ENCODE measurements around the gene APEH. TPM values are rescaled to one million over a fixed set of nuclear protein-coding genes. Genes with fewer than 3 reads are reported as not detected.

Gene APEH
- total and polyA plus RNA-seq, 2 of the 13 experiments (the other 11 are each of a cell fraction or from before 2014, with no cell fraction given), result 116 to 130 TPM

DNA sequence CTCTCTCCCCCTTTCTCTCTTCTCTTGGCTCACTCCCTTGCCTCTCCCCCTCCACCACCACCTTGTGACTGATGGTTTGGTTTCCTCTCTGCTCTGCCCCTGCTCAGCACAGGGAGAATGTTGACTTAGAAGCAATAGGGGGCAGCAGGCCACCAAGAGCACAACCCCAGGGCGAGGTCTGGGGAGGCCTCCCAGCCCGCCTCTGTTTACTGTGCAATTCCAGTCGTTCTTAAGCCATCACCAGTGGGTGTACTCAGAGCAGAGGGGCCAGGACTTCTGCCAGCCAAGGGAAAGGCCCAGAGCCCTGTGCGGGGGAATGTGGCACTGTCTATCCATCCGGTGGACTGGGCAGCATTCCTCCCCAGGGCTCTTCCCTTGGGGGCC lies 5.7 kb upstream of the APEH start:
- FAIRE-seq (peak; percentile 82), DNase-seq (ENCODE audit: low spot score) (peak; percentile 76), ATAC-seq (peak; percentile 56)
- BruUV-seq (replicated peaks), result no TSS peak
- no peaks in the 10 kb centered on the region for H4K20me1 ChIP-seq (ENCODE audit: insufficient read depth, low read length)
- H3K4me3 ChIP-seq (replicated peaks in 1 of 3; ENCODE audit: insufficient read depth in 1 of 3, low read depth in 2 of 3, low read length in 3 of 3), result no peak overlapping the region
- no peaks in the 10 kb centered on the region for H3K36me3 ChIP-seq (replicated peaks in 1 of 2; ENCODE audit: control insufficient read depth in 1 of 2, insufficient read depth in 2 of 2, low read length in 2 of 2)
- H3K27me3 ChIP-seq (ENCODE audit: control insufficient read depth in 1 of 2, insufficient read depth in 2 of 2, low read length in 2 of 2), result no peaks in the 10 kb centered on the region
- ChIA-PET CTCF (ENCODE audit: low intra/inter-chr PET ratio, low total read pairs) (no interaction called here), POLR2A (interaction anchor here (2.0 kb wide), 1 partner anchor 129 kb away, joined by 28 read pairs; no protein-coding TSS in a partner anchor)
- peaks cover 92% of the 10 kb centered on the region for H3K4me1 ChIP-seq (ENCODE audit: insufficient read depth, low read length)
- 0% methylated on average over 5 of the region's 5 CpGs for WGBS (ENCODE audit: low lambda C conversion rate)
- H3K27ac ChIP-seq (ENCODE audit: extremely low read length, insufficient read depth, low read length), result peak overlapping the region; percentile 80
- no peak overlapping the region for H2AFZ ChIP-seq (ENCODE audit: low read length)
- in situ Hi-C loops (cut with HindIII; ENCODE audit: extremely low pct_ligation_motif_present, low pct_unique_long_range_greater_than_20kb) (no loop called here), intact Hi-C loops (cut with micrococcal nuclease; ENCODE audit: unreplicated experiment) (loop anchor here (5.0 kb wide), 1 partner anchor 81 kb away; no protein-coding TSS in a partner anchor)
- H3K9ac ChIP-seq (ENCODE audit: insufficient read depth, low read depth, low read length), result no peak overlapping the region
- no peaks in the 10 kb centered on the region for H3K79me2 ChIP-seq (ENCODE audit: insufficient read depth, low read length)
- H3K4me2 ChIP-seq (ENCODE audit: low read depth, low read length), result peak overlapping the region; percentile 27
- H3K9me3 ChIP-seq (ENCODE audit: low read length), result no peaks in the 10 kb centered on the region
- TF ChIP-seq MYNN (CRISPR knock-in tag; IDR thresholded peaks at IDR 0.05; ENCODE audit: low read depth) (no peak), FLYWCH1 (CRISPR knock-in tag; IDR thresholded peaks at IDR 0.05) (no peak), KDM5B (CRISPR knock-in tag; IDR thresholded peaks at IDR 0.05; ENCODE audit: borderline replicate concordance) (peak; percentile 41; the same call in 1 of the 2 replicates), ZMAT3 (CRISPR knock-in tag; conservative IDR thresholded peaks at IDR 0.05) (0 out of 2 replicates have a peak, but pooled peaks have one; percentile 42), ZNF546 (CRISPR knock-in tag; conservative IDR thresholded peaks at IDR 0.05) (no peak), NFE2 (CRISPR knock-in tag; IDR thresholded peaks at IDR 0.05) (no peak), MIXL1 (CRISPR knock-in tag; IDR thresholded peaks at IDR 0.05) (0 out of 2 replicates have a peak, but pooled peaks have one; percentile 71), ZNF24 (IDR thresholded peaks at IDR 0.05) (no peak), ZNF660 (CRISPR knock-in tag; IDR thresholded peaks at IDR 0.05; ENCODE audit: borderline replicate concordance, low read depth) (no peak), ZNF790 (CRISPR knock-in tag; IDR thresholded peaks at IDR 0.05; ENCODE audit: borderline replicate concordance) (no peak), ZNF441 (CRISPR knock-in tag; IDR thresholded peaks at IDR 0.05; ENCODE audit: borderline replicate concordance) (0 out of 2 replicates have a peak, but pooled peaks have one; percentile 29), ZNF136 (CRISPR knock-in tag; IDR thresholded peaks at IDR 0.05; ENCODE audit: low read depth) (no peak), HNRNPL (IDR thresholded peaks at IDR 0.05; ENCODE audit: low read depth, low read length) (no peak), FOSL1 (CRISPR knock-in tag; IDR thresholded peaks at IDR 0.05; ENCODE audit: borderline replicate concordance) (no peak), ZBTB7B (CRISPR knock-in tag; IDR thresholded peaks at IDR 0.05) (peak; percentile 91)
- TF ChIP-seq, protein P1, sequence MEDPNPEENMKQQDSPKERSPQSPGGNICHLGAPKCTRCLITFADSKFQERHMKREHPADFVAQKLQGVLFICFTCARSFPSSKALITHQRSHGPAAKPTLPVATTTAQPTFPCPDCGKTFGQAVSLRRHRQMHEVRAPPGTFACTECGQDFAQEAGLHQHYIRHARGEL (CRISPR knock-in tag; IDR thresholded peaks at IDR 0.05), result no peak
- TF ChIP-seq, protein P2, sequence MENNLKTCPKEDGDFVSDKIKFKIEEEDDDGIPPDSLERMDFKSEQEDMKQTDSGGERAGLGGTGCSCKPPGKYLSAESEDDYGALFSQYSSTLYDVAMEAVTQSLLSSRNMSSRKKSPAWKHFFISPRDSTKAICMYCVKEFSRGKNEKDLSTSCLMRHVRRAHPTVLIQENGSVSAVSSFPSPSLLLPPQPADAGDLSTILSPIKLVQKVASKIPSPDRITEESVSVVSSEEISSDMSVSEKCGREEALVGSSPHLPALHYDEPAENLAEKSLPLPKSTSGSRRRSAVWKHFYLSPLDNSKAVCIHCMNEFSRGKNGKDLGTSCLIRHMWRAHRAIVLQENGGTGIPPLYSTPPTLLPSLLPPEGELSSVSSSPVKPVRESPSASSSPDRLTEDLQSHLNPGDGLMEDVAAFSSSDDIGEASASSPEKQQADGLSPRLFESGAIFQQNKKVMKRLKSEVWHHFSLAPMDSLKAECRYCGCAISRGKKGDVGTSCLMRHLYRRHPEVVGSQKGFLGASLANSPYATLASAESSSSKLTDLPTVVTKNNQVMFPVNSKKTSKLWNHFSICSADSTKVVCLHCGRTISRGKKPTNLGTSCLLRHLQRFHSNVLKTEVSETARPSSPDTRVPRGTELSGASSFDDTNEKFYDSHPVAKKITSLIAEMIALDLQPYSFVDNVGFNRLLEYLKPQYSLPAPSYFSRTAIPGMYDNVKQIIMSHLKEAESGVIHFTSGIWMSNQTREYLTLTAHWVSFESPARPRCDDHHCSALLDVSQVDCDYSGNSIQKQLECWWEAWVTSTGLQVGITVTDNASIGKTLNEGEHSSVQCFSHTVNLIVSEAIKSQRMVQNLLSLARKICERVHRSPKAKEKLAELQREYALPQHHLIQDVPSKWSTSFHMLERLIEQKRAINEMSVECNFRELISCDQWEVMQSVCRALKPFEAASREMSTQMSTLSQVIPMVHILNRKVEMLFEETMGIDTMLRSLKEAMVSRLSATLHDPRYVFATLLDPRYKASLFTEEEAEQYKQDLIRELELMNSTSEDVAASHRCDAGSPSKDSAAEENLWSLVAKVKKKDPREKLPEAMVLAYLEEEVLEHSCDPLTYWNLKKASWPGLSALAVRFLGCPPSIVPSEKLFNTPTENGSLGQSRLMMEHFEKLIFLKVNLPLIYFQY (CRISPR knock-in tag; IDR thresholded peaks at IDR 0.05; ENCODE audit: borderline replicate concordance), result peak; percentile 49; the same call in 1 of the 2 replicates
- TF ChIP-seq, protein P3, sequence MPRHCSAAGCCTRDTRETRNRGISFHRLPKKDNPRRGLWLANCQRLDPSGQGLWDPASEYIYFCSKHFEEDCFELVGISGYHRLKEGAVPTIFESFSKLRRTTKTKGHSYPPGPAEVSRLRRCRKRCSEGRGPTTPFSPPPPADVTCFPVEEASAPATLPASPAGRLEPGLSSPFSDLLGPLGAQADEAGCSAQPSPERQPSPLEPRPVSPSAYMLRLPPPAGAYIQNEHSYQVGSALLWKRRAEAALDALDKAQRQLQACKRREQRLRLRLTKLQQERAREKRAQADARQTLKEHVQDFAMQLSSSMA (CRISPR knock-in tag; IDR thresholded peaks at IDR 0.05), result no peak
- TF ChIP-seq, protein P4, sequence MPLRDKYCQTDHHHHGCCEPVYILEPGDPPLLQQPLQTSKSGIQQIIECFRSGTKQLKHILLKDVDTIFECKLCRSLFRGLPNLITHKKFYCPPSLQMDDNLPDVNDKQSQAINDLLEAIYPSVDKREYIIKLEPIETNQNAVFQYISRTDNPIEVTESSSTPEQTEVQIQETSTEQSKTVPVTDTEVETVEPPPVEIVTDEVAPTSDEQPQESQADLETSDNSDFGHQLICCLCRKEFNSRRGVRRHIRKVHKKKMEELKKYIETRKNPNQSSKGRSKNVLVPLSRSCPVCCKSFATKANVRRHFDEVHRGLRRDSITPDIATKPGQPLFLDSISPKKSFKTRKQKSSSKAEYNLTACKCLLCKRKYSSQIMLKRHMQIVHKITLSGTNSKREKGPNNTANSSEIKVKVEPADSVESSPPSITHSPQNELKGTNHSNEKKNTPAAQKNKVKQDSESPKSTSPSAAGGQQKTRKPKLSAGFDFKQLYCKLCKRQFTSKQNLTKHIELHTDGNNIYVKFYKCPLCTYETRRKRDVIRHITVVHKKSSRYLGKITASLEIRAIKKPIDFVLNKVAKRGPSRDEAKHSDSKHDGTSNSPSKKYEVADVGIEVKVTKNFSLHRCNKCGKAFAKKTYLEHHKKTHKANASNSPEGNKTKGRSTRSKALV (CRISPR knock-in tag; IDR thresholded peaks at IDR 0.05), result no peak
